Stimulated activated CD4-positive, alpha-beta T cell treated with anti-CD3 and anti-CD28 coated beads, Interleukin-4, amount 100 ng/mL, for 48 hours (primary cell): Measurements from ENCODE around the gene PTPRD.

Source experiments
- DNase-seq, 2 donors: peaks; one replicate each; pipeline ENCODE4 v3.0.0-alpha.2; 2020; ENCODE audit warnings: low read depth in 2 of 2

PTPRD gene

GRCh38 chr9:10612641-10613398 lies at the start of gene PTPRD:
PTPRD (minus strand) TSS chr9:10613002.
- DNase-seq: peak; percentile 11 to 17

- DNase-seq: no peak
Observed at GRCh38 chr9:10661994-10662393, 49.2 kb upstream of the PTPRD start.

GRCh38 chr9:10661376-10661775 lies 48.6 kb upstream of the PTPRD start:
- no peak for DNase-seq

- DNase-seq: no peak
Observed at GRCh38 chr9:10651012-10651411, 38.2 kb upstream of the PTPRD start.

- no peak for DNase-seq
Observed at GRCh38 chr9:10649076-10649475, 36.3 kb upstream of the PTPRD start.

- DNase-seq: no peak
Observed at GRCh38 chr9:10633785-10634184, 21.0 kb upstream of the PTPRD start.

GRCh38 chr9:10614196-10614800 lies 1.5 kb upstream of the PTPRD start:
- DNase-seq: no peak

GRCh38 chr9:10613419-10613818 lies 617 bp upstream of the PTPRD start:
- no peak for DNase-seq

- DNase-seq: no peak
Observed at GRCh38 chr9:10605388-10605787, 7.4 kb downstream of the PTPRD start.

- DNase-seq: no peak
Observed at GRCh38 chr9:10604927-10605326, 7.9 kb downstream of the PTPRD start.

- DNase-seq: no peak
Observed at GRCh38 chr9:10597801-10598200, 15.0 kb downstream of the PTPRD start.

- DNase-seq: no peak
Observed at GRCh38 chr9:10594482-10594881, 18.3 kb downstream of the PTPRD start.

- no peak for DNase-seq
Observed at GRCh38 chr9:10586407-10586806, 26.4 kb downstream of the PTPRD start.

GRCh38 chr9:10571699-10572098 lies 41.1 kb downstream of the PTPRD start:
- DNase-seq: no peak

- no peak for DNase-seq
Observed at GRCh38 chr9:10566848-10567247, 46.0 kb downstream of the PTPRD start.

- DNase-seq: no peak
Observed at GRCh38 chr9:10562581-10563343, 50.0 kb downstream of the PTPRD start.

GRCh38 chr9:10548348-10548747 lies 64.5 kb downstream of the PTPRD start:
- DNase-seq: no peak

- DNase-seq: no peak
Observed at GRCh38 chr9:10538073-10538472, 74.7 kb downstream of the PTPRD start.

- DNase-seq: no peak
Observed at GRCh38 chr9:10534850-10535249, 78.0 kb downstream of the PTPRD start.

GRCh38 chr9:10525972-10526371 lies 86.8 kb downstream of the PTPRD start:
- DNase-seq: no peak

GRCh38 chr9:10523164-10523563 lies 89.6 kb downstream of the PTPRD start:
- DNase-seq: no peak

GRCh38 chr9:10512144-10512543 lies 100.7 kb downstream of the PTPRD start:
- DNase-seq: no peak

GRCh38 chr9:10488937-10489336 lies 123.9 kb downstream of the PTPRD start:
- DNase-seq: no peak
